Vagina (tissue), 2 donors: ENCODE data around the gene CNOT4. TPM values are rescaled to one million over a fixed set of nuclear protein-coding genes. Genes with fewer than 3 reads are reported as not detected.

Experiments
- DNase-seq, 2 donors: peaks; one replicate each; pipeline ENCODE4 v3.0.0-alpha.2; 2017; ENCODE audit errors: extremely low spot score in 2 of 2
- H3K27ac ChIP-seq: fragments of 200-600 bp; sonication (generic); one replicate; pipeline ENCODE4 v1.5.1; 2019
- H3K27me3 ChIP-seq: fragments of 200-600 bp; sonication (generic); one replicate; pipeline ENCODE4 v1.5.1; 2019
- H3K36me3 ChIP-seq, 2 donors: fragments of 200-600 bp; sonication (generic); one replicate each; pipeline ENCODE4 v1.5.1; 2017 to 2019
- H3K4me1 ChIP-seq: fragments of 200-600 bp; sonication (generic); one replicate; pipeline ENCODE4 v1.5.1; 2019
- H3K4me3 ChIP-seq, 2 donors: fragments of 200-600 bp; sonication (generic); 1 replicate in 1 of 2; 2 replicates in 1 of 2; pipeline ENCODE4 v1.5.1; 2016 to 2019
- H3K9me3 ChIP-seq: fragments of 200-600 bp; sonication (generic); one replicate; pipeline ENCODE4 v1.5.1; 2019
- CTCF ChIP-seq, 3 experiments: fragments of 450-650 bp in 2 of 3; fragments of 200-600 bp in 1 of 3; sonication (generic) in 1 of 3; IDR thresholded peaks; one replicate each; pipeline ENCODE4 v1.5.1; 2017 to 2019; ENCODE audit warnings: antibody characterized with exemption in 3 of 3, mild to moderate bottlenecking in 2 of 3, moderate library complexity in 2 of 3
- POLR2A ChIP-seq, 2 donors: fragments of 450-650 bp; IDR thresholded peaks; one replicate each; pipeline ENCODE4 v1.6.1; 2017; ENCODE audit warnings: antibody characterized with exemption in 2 of 2, mild to moderate bottlenecking in 2 of 2, moderate library complexity in 2 of 2
- POLR2AphosphoS5 ChIP-seq, 2 donors: sonication (generic); formaldehyde crosslinking; IDR thresholded peaks; one replicate each; pipeline ENCODE4 v1.9.0; 2017; ENCODE audit warnings: antibody characterized with exemption in 2 of 2, mild to moderate bottlenecking in 2 of 2, low read depth in 1 of 2; ENCODE audit not compliant: insufficient read depth in 1 of 2
- intact Hi-C: fragments of 100-400 bp; cut with DNase I; formaldehyde crosslinking; loops from one replicate; pipeline ENCODE4 v1.15.1; 2023
- total RNA-seq: library from RNA; depleted of rRNA; stranded (reverse); fragments of >200 nt; gene quantifications from one replicate; pipeline ENCODE4 v1.2.3, GENCODE V29; 2016

Gene CNOT4
- total RNA-seq, 1 donor from 2014 or later = 23.3 TPM

- intact Hi-C loops = no loop called here
- no peak overlapping the region for H3K27ac ChIP-seq
- TF ChIP-seq POLR2AphosphoS5 (IDR thresholded peaks at IDR 0.05; ENCODE audit: insufficient read depth in 1 of 2, low read depth in 1 of 2) = no peak
- TF ChIP-seq CTCF (IDR thresholded peaks at IDR 0.05) = no peak
- TF ChIP-seq POLR2A (IDR thresholded peaks at IDR 0.05) = no peak
- H3K9me3 ChIP-seq = no peaks in the 10 kb centered on the region
- H3K4me1 ChIP-seq = no peaks in the 10 kb centered on the region
- DNase-seq = no peak
- no peak overlapping the region for H3K4me3 ChIP-seq
- H3K36me3 ChIP-seq = peaks cover 6 to 17% of the 10 kb centered on the region in 2 donors
- H3K27me3 ChIP-seq = no peaks in the 10 kb centered on the region
Observed at GRCh38 chr7:135389971-135390370, 119.9 kb downstream of the CNOT4 start.

GRCh38 chr7:135388616-135389015, 121.3 kb downstream of the CNOT4 start:
- H3K27ac ChIP-seq = no peak overlapping the region
- intact Hi-C loops = no loop called here

GRCh38 chr7:135386776-135387175, 123.1 kb downstream of the CNOT4 start:
- no peak for DNase-seq
- no peak for TF ChIP-seq CTCF (IDR thresholded peaks at IDR 0.05)
- TF ChIP-seq POLR2AphosphoS5 (IDR thresholded peaks at IDR 0.05; ENCODE audit: insufficient read depth in 1 of 2, low read depth in 1 of 2) = no peak
- no peak for TF ChIP-seq POLR2A (IDR thresholded peaks at IDR 0.05)

More at GRCh38 chr7:135388616-135389015, 121.3 kb downstream of the CNOT4 start:
- no peaks in the 10 kb centered on the region for H3K27me3 ChIP-seq
- no peak for DNase-seq
- TF ChIP-seq POLR2A (IDR thresholded peaks at IDR 0.05) = no peak
- no peaks in the 10 kb centered on the region for H3K9me3 ChIP-seq
- peaks cover 2 to 8% of the 10 kb centered on the region in 2 donors for H3K36me3 ChIP-seq
- H3K4me1 ChIP-seq = no peaks in the 10 kb centered on the region
- no peak overlapping the region for H3K4me3 ChIP-seq

GRCh38 chr7:135386181-135386580, 123.7 kb downstream of the CNOT4 start:
- Histone ChIP-seq H3K9me3 (no peaks in the 10 kb centered on the region), H3K36me3 (no peaks in the 10 kb centered on the region), H3K27me3 (no peaks in the 10 kb centered on the region), H3K4me3 (no peak overlapping the region), H3K27ac (no peak overlapping the region), H3K4me1 (no peaks in the 10 kb centered on the region)
- intact Hi-C loops = no loop called here
- no peak for TF ChIP-seq POLR2AphosphoS5 (IDR thresholded peaks at IDR 0.05; ENCODE audit: insufficient read depth in 1 of 2, low read depth in 1 of 2)
- no peak for DNase-seq

More at GRCh38 chr7:135386776-135387175, 123.1 kb downstream of the CNOT4 start:
- H3K27me3 ChIP-seq = no peaks in the 10 kb centered on the region
- no peak overlapping the region for H3K27ac ChIP-seq
- H3K9me3 ChIP-seq = no peaks in the 10 kb centered on the region
- no peaks in the 10 kb centered on the region for H3K4me1 ChIP-seq
- no peaks in the 10 kb centered on the region for H3K36me3 ChIP-seq
- H3K4me3 ChIP-seq = no peak overlapping the region
- intact Hi-C loops = no loop called here

- H3K4me3 ChIP-seq = no peak overlapping the region
- TF ChIP-seq POLR2AphosphoS5 (IDR thresholded peaks at IDR 0.05; ENCODE audit: insufficient read depth in 1 of 2, low read depth in 1 of 2) (no peak), POLR2A (IDR thresholded peaks at IDR 0.05) (no peak), CTCF (IDR thresholded peaks at IDR 0.05) (no peak)
- no peaks in the 10 kb centered on the region for H3K9me3 ChIP-seq
- DNase-seq = no peak
- no peaks in the 10 kb centered on the region for H3K4me1 ChIP-seq
- no peaks in the 10 kb centered on the region for H3K27me3 ChIP-seq
- intact Hi-C loops = no loop called here
- H3K36me3 ChIP-seq = no peaks in the 10 kb centered on the region
- no peak overlapping the region for H3K27ac ChIP-seq
Observed at GRCh38 chr7:135385209-135385608, 124.7 kb downstream of the CNOT4 start.

GRCh38 chr7:135383525-135384175, 126.3 kb downstream of the CNOT4 start:
- Histone ChIP-seq H3K4me3 (no peak overlapping the region), H3K36me3 (no peaks in the 10 kb centered on the region), H3K27ac (no peak overlapping the region), H3K4me1 (no peaks in the 10 kb centered on the region), H3K27me3 (no peaks in the 10 kb centered on the region), H3K9me3 (no peaks in the 10 kb centered on the region)
- no peak for DNase-seq
- intact Hi-C loops = no loop called here
- TF ChIP-seq POLR2A (IDR thresholded peaks at IDR 0.05) (no peak), POLR2AphosphoS5 (IDR thresholded peaks at IDR 0.05; ENCODE audit: insufficient read depth in 1 of 2, low read depth in 1 of 2) (no peak), CTCF (IDR thresholded peaks at IDR 0.05) (no peak)
